Transverse colon (tissue), 4 donors: ENCODE data around the gene SEBOX.

Experiments used
- CTCF ChIP-seq, 5 experiments: fragments of 200-600 bp in 3 of 5; fragments of 450-650 bp in 2 of 5; sonication (generic) in 3 of 5; IDR thresholded peaks; 1 replicate in 2 of 5; 2 replicates in 3 of 5; pipeline ENCODE4 v1.5.1; 2016 to 2017; ENCODE audit warnings: antibody characterized with exemption in 5 of 5, inconsistent platforms in 3 of 5, mild to moderate bottlenecking in 2 of 5, moderate library complexity in 1 of 5
- POLR2A ChIP-seq: fragments of 450-650 bp; IDR thresholded peaks from one replicate; pipeline ENCODE4 v1.6.1; 2016; ENCODE audit warnings: antibody characterized with exemption, mild to moderate bottlenecking, moderate library complexity
- POLR2AphosphoS5 ChIP-seq, 3 donors: sonication (generic); formaldehyde crosslinking; IDR thresholded peaks; one replicate each; pipeline ENCODE4 v1.6.1; 2016; ENCODE audit warnings: antibody characterized with exemption in 3 of 3

DNA sequence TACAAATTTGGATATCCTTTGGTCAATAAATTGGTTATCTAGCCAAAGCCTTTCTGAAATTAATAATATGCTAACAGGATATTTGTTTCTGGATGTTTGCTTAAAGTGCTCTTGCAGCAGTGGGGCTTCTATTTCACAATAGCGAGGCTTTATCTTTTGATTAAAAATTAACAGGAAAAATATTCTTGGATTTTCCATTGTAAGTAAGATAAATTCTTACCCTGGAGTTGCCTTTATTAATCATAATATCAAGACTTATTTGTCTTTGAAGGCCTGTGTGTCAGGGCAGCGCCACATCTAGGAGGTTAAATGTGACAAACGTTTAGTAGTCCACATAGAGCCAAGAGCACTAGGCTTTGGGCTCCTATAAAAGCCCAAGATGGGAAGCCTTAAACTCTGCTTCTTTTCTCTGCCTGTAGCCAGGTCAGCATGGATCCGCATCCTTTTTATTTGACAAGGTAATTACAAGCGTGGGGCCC lies 40.7 kb downstream of the SEBOX start:
- no peak for TF ChIP-seq POLR2A
- TF ChIP-seq CTCF (IDR thresholded peaks at IDR 0.05) = no peak
- no peak for TF ChIP-seq POLR2AphosphoS5 (IDR thresholded peaks at IDR 0.05)
